ENCODE data around the gene TRPC4AP. TPM values are rescaled to one million over a fixed set of nuclear protein-coding genes. Genes with fewer than 3 reads are reported as not detected.

TRPC4AP gene
- total RNA-seq, 1 donor from 2014 or later = 95.6 TPM

DNA sequence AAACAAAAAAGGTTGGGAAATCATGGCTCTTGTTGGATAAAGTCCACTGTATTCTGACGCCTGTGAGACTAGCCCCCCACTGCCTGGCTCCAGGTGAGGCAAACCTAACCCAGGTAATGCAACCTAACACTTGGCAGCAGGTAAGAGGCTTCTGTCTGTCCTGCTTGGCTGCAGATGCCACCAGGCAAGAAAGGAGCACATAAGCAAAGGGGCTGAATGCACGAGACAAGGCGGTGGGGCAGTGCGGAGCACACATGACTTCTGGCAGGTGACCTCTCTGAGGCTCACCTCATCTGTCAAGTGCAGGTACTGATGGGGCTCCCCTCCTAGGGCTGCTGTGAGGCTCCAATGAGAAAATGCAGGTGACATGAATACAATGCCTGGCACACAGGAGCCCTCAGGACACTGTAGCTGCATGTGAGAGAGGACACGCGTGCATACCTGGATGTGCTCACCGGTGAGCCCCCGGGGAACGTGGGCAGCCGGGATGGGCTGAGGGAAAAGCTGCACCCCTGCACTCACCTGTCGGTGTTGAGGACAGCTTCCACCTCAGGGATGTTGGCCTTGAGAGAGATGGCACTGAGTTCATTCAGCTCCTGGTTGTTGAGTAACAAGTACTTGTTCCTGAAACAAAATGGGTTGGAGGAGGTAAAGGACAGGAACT is 82.8 kb downstream of the TRPC4AP start:
- DNase-seq (ENCODE audit: low spot score in 2 of 2, unreplicated experiment in 2 of 2) = peak in 1 of 2 experiments; percentile 3
- Mint-ChIP-seq H3K27ac (no peak overlapping the region), H3K9me3 (no peaks in the 10 kb centered on the region), H3K4me3 (no peak overlapping the region), H3K27me3 (ENCODE audit: low read depth) (no peaks in the 10 kb centered on the region), H3K36me3 (peaks cover 41% of the 10 kb centered on the region), H3K4me1 (peaks cover 8% of the 10 kb centered on the region)
- TF ChIP-seq, protein P1, sequence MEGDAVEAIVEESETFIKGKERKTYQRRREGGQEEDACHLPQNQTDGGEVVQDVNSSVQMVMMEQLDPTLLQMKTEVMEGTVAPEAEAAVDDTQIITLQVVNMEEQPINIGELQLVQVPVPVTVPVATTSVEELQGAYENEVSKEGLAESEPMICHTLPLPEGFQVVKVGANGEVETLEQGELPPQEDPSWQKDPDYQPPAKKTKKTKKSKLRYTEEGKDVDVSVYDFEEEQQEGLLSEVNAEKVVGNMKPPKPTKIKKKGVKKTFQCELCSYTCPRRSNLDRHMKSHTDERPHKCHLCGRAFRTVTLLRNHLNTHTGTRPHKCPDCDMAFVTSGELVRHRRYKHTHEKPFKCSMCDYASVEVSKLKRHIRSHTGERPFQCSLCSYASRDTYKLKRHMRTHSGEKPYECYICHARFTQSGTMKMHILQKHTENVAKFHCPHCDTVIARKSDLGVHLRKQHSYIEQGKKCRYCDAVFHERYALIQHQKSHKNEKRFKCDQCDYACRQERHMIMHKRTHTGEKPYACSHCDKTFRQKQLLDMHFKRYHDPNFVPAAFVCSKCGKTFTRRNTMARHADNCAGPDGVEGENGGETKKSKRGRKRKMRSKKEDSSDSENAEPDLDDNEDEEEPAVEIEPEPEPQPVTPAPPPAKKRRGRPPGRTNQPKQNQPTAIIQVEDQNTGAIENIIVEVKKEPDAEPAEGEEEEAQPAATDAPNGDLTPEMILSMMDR (IDR thresholded peaks at IDR 0.05; ENCODE audit: unreplicated experiment) = no peak

DNA sequence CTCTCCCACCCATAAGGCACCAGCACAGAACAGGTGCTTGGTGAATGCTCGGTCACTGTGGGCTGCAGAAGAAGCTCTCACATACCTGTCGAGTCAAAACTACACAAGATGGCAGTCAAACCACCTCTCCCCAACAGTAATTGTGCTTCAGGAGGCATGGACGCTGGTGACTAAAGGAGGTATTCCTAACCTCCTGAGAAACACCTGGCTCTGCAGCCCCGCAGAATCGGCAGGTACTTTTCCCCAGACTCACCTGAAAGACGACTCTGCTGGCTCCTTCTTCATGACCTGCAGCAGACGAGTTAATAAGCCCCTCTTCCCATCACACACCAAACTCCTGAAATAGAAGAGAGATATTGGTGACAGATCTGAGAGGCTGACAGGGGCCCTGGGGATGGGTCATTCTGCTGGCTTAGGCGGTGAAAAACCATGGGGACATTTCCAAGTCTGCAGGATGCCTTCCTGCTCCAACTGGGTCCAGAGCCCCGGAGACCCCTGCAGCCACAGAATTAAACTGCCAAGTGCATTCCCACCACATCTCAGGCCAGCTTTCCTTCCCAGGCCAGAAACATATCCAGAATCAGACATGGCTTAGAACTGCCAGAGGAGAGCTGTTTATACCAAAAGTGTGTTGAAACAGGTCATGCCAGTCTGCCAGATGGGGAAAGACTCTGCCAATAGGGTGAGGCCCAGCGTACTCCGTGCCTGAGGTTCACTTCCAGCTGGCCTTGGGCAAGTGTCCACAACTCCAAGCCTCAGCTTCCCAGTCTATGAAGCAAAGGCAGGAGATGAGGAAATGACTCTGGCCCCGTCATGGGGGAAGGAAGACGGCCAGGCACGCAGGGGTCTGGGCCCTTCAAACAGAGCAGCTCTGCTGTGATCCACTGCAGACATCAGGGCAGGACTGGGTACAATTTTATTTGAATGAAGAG is 83.9 kb downstream of the TRPC4AP start:
- TF ChIP-seq, protein P1 (IDR thresholded peaks at IDR 0.05; ENCODE audit: unreplicated experiment) = no peak
- no peaks in the 10 kb centered on the region for H3K27me3 Mint-ChIP-seq (ENCODE audit: low read depth)
- no peak overlapping the region for H3K27ac Mint-ChIP-seq
- H3K36me3 Mint-ChIP-seq = peaks cover 41% of the 10 kb centered on the region
- H3K4me1 Mint-ChIP-seq = no peaks in the 10 kb centered on the region
- no peaks in the 10 kb centered on the region for H3K9me3 Mint-ChIP-seq
- no peak overlapping the region for H3K4me3 Mint-ChIP-seq
- DNase-seq (ENCODE audit: low spot score in 2 of 2, unreplicated experiment in 2 of 2) = peak in 1 of 2 experiments; percentile 8

DNA sequence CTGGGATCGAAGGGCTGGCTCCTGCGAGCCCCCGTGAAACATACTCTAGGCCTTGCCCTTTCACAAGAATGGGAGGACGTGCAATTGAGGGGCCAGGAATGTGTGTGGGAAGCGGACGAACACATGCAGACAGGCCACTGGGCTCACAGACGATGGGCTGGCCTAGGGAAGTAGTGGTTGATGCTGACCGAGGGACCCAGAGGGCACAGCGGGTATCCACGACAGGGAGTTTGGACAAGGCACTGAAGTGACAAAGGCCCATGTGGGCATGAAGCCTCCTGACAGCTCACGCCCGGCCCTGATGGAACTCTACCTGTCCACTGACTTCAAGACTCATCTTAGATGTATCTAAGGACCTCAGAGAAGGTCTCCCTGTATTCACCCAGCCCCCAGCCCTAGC is 84.7 kb downstream of the TRPC4AP start:
- no peak overlapping the region for H3K4me3 Mint-ChIP-seq
- TF ChIP-seq, protein P1 (IDR thresholded peaks at IDR 0.05; ENCODE audit: unreplicated experiment) = no peak
- H3K9me3 Mint-ChIP-seq = no peaks in the 10 kb centered on the region
- no peaks in the 10 kb centered on the region for H3K27me3 Mint-ChIP-seq (ENCODE audit: low read depth)
- H3K27ac Mint-ChIP-seq = no peak overlapping the region
- H3K4me1 Mint-ChIP-seq = no peaks in the 10 kb centered on the region
- DNase-seq (ENCODE audit: low spot score in 2 of 2, unreplicated experiment in 2 of 2) = peak in 1 of 2 experiments; percentile 12
- peaks cover 40% of the 10 kb centered on the region for H3K36me3 Mint-ChIP-seq

DNA sequence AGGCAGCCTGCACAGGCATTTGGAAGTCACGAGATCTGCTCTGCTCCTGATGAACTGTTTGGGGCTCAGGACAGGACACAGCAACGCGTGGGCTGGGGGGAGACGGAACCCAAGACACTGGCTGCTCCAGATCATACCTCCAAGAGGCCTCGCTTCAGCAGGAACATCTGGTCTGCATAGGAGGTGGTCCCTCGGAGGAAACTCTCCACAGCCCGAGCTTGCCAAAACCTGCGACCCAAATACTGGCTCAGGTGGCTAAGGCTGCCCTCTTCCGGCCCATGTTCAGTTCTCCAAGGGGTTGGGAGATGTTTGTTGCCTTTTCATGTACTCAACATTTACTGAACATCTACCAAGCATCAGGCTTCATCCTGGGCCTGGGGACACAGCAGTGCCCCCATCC is 85.2 kb downstream of the TRPC4AP start:
- peaks cover 39% of the 10 kb centered on the region for H3K36me3 Mint-ChIP-seq
- H3K27me3 Mint-ChIP-seq (ENCODE audit: low read depth) = no peaks in the 10 kb centered on the region
- H3K4me3 Mint-ChIP-seq = no peak overlapping the region
- DNase-seq (ENCODE audit: low spot score in 2 of 2, unreplicated experiment in 2 of 2) = peak in 1 of 2 experiments; percentile 12
- no peak overlapping the region for H3K27ac Mint-ChIP-seq
- TF ChIP-seq, protein P1 (IDR thresholded peaks at IDR 0.05; ENCODE audit: unreplicated experiment) = no peak
- no peaks in the 10 kb centered on the region for H3K4me1 Mint-ChIP-seq
- no peaks in the 10 kb centered on the region for H3K9me3 Mint-ChIP-seq

DNA sequence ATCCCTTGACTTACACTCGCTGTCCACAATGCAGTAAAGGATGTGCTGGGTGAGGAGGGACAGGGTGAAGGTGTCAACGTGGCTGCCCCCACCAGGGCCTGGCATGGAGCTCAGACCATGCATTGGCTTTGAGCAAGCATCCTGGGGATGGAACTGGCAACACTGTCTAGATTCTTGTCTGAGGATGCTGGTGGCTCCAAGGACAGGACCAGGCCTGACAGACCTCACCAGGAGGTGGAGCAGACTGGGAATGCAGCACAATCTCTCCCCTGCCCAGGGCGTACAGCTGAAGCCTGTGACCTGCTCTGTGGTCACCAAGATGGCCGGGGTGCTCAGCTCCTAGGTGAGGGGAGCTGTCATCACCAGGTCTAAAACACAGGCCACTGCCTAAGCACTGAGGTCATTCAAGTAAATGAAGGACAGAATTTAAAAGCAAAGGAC is 86.1 kb downstream of the TRPC4AP start:
- Mint-ChIP-seq H3K4me3 (no peak overlapping the region), H3K27me3 (ENCODE audit: low read depth) (no peaks in the 10 kb centered on the region), H3K4me1 (no peaks in the 10 kb centered on the region), H3K9me3 (no peaks in the 10 kb centered on the region), H3K27ac (no peak overlapping the region), H3K36me3 (peaks cover 35% of the 10 kb centered on the region)
- peak in 1 of 2 experiments; percentile 16 for DNase-seq (ENCODE audit: low spot score in 2 of 2, unreplicated experiment in 2 of 2)
- TF ChIP-seq, protein P1 (IDR thresholded peaks at IDR 0.05; ENCODE audit: unreplicated experiment) = no peak
